GM23338 (cell line): ENCODE measurements around the gene CACNB4. TPM values are rescaled to one million over a fixed set of nuclear protein-coding genes. Genes with fewer than 3 reads are reported as not detected.

Experiments
- ATAC-seq: fragments of 200-7000 bp; cut with Tn5 transposase; 3 replicates; pipeline ENCODE4 v1.9.1; 2020
- DNase-seq: peaks from one replicate; pipeline ENCODE4 v3.0.0-alpha.2; 2015; ENCODE audit warnings: low spot score
- H2AFZ ChIP-seq: fragments of 200-600 bp; sonication (generic); 2 replicates; pipeline ENCODE4 v1.8.0; 2016; ENCODE audit warnings: antibody characterized with exemption, mild to moderate bottlenecking, moderate library complexity
- H3F3A ChIP-seq: fragments of 200-600 bp; sonication (generic); replicated peaks from 2 replicates; pipeline ENCODE4 v1.8.0; 2017; ENCODE audit warnings: antibody characterized with exemption, mixed run types, low read depth
- H3K27ac ChIP-seq: fragments of 200-600 bp; sonication (generic); 2 replicates; pipeline ENCODE4 v1.6.1; 2016; ENCODE audit warnings: low read depth
- H3K27me3 ChIP-seq: fragments of 200-600 bp; sonication (generic); 2 replicates; pipeline ENCODE4 v1.8.0; 2016; ENCODE audit warnings: mild to moderate bottlenecking, mixed run types, moderate library complexity; ENCODE audit not compliant: insufficient read depth
- H3K36me3 ChIP-seq: fragments of 200-600 bp; sonication (generic); 2 replicates; pipeline ENCODE4 v1.8.0; 2016; ENCODE audit warnings: mild to moderate bottlenecking; ENCODE audit not compliant: insufficient read depth
- H3K4me1 ChIP-seq: fragments of 200-600 bp; sonication (generic); 2 replicates; pipeline ENCODE4 v1.8.0; 2016; ENCODE audit warnings: mild to moderate bottlenecking, moderate library complexity; ENCODE audit not compliant: insufficient read depth
- H3K4me2 ChIP-seq: fragments of 200-600 bp; sonication (generic); 2 replicates; pipeline ENCODE4 v1.7.1; 2017; ENCODE audit warnings: mixed run types
- H3K4me3 ChIP-seq: fragments of 200-600 bp; sonication (generic); 2 replicates; pipeline ENCODE4 v1.6.1; 2016; ENCODE audit warnings: mixed run types
- H3K79me2 ChIP-seq: fragments of 200-600 bp; sonication (generic); replicated peaks from 2 replicates; pipeline ENCODE4 v1.8.0; 2017; ENCODE audit warnings: mild to moderate bottlenecking; ENCODE audit not compliant: insufficient read depth
- H3K9me2 ChIP-seq: fragments of 200-600 bp; sonication (generic); 2 replicates; pipeline ENCODE4 v1.8.0; 2017; ENCODE audit not compliant: insufficient read depth
- H4K20me1 ChIP-seq: fragments of 200-600 bp; sonication (generic); replicated peaks from 2 replicates; pipeline ENCODE4 v1.8.0; 2017; ENCODE audit warnings: mild to moderate bottlenecking; ENCODE audit not compliant: insufficient read depth
- H3K27ac Mint-ChIP-seq: 2 replicates; pipeline ENCODE4 v1.8.0; 2020; ENCODE audit warnings: inconsistent platforms, mild to moderate bottlenecking, moderate library complexity, mixed read lengths
- H3K27me3 Mint-ChIP-seq: 3 replicates; pipeline ENCODE4 v1.8.0; 2022; ENCODE audit warnings: low read depth, mild to moderate bottlenecking, moderate library complexity, mixed read lengths, inconsistent platforms; ENCODE audit not compliant: insufficient read depth, poor library complexity
- H3K36me3 Mint-ChIP-seq: 3 replicates; pipeline ENCODE4 v1.8.0; 2021; ENCODE audit warnings: low read depth, mild to moderate bottlenecking, inconsistent platforms, moderate library complexity, mixed read lengths
- H3K4me1 Mint-ChIP-seq: 3 replicates; pipeline ENCODE4 v1.8.0; 2020; ENCODE audit warnings: mild to moderate bottlenecking, inconsistent platforms, mixed read lengths
- H3K4me3 Mint-ChIP-seq: 3 replicates; pipeline ENCODE4 v1.8.0; 2021; ENCODE audit warnings: moderate library complexity, mild to moderate bottlenecking, inconsistent platforms, mixed read lengths
- H3K9me3 Mint-ChIP-seq: 3 replicates; pipeline ENCODE4 v1.8.0; 2020; ENCODE audit warnings: moderate library complexity, mild to moderate bottlenecking, inconsistent platforms, mixed read lengths
- CREB1 ChIP-seq: fragments of 250-450 bp; sonication (Bioruptor Pico); IDR thresholded peaks from 2 replicates; pipeline ENCODE4 v1.5.0; 2020; ENCODE audit warnings: low read depth, mild to moderate bottlenecking, moderate library complexity
- CTCF ChIP-seq, 2 experiments: fragments of 200-600 bp in 1 of 2; sonication (generic) in 1 of 2; conservative IDR thresholded peaks; 2 replicates each; pipeline versions ENCODE4 v1.5.1 to v1.6.1; 2016 to 2017; ENCODE audit warnings: antibody characterized with exemption in 2 of 2, low read depth in 2 of 2, mild to moderate bottlenecking in 2 of 2, moderate library complexity in 1 of 2
- ETS1 ChIP-seq: IDR thresholded peaks from 2 replicates; pipeline ENCODE4 v1.6.1; 2016; ENCODE audit warnings: antibody characterized with exemption
- EZH2 ChIP-seq: fragments of 200-600 bp; sonication (generic); IDR thresholded peaks from one replicate; pipeline ENCODE4 v1.8.0; 2017; ENCODE audit warnings: antibody characterized with exemption, mild to moderate bottlenecking, low read depth; ENCODE audit not compliant: unreplicated experiment
- EZH2phosphoT487 ChIP-seq: fragments of 200-600 bp; sonication (generic); IDR thresholded peaks from one replicate; pipeline ENCODE4 v1.8.1; 2018; ENCODE audit warnings: antibody characterized with exemption; ENCODE audit not compliant: unreplicated experiment
- JUNB ChIP-seq: IDR thresholded peaks from one replicate; pipeline ENCODE4 v1.6.1; 2016; ENCODE audit warnings: antibody characterized with exemption; ENCODE audit not compliant: unreplicated experiment
- POLR2AphosphoS5 ChIP-seq: IDR thresholded peaks from 2 replicates; pipeline ENCODE4 v1.6.1; 2016; ENCODE audit warnings: antibody characterized with exemption, low read depth
- ZNF114 ChIP-seq: fragments of 250-450 bp; sonication (Bioruptor Pico); IDR thresholded peaks from 2 replicates; pipeline ENCODE4 v1.5.0; 2020; ENCODE audit warnings: mild to moderate bottlenecking, moderate library complexity
- polyA plus RNA-seq: library from polyadenylated mRNA; unstranded; fragments of >200 nt; fragmentation: Nextera tagmentation; extraction: Ambion mirVana; gene quantifications from 2 replicates; pipeline ENCODE4 v1.2.1, GENCODE V29; 2016
- total RNA-seq: library from RNA; depleted of rRNA; stranded (reverse); fragments of >200 nt; shearing (Covaris generic); gene quantifications from 2 replicates; pipeline ENCODE4 v1.2.3, GENCODE V29; 2014

Gene CACNB4
- total and polyA plus RNA-seq, 2 experiments from 2014 or later, result 4.0 to 9.8 TPM

- H3K79me2 ChIP-seq, result no peaks in the 10 kb centered on the region
- H3K36me3 ChIP-seq, result no peaks in the 10 kb centered on the region
- no peak overlapping the region for H2AFZ ChIP-seq
- TF ChIP-seq CTCF (conservative IDR thresholded peaks at IDR 0.05; ENCODE audit: low read depth in 2 of 2) (no peak), JUNB (no peak)
- H3K9me2 ChIP-seq, result no peaks in the 10 kb centered on the region
- no peak overlapping the region for H3K4me2 ChIP-seq
- H3K27me3 ChIP-seq, result no peaks in the 10 kb centered on the region
- H3K27ac ChIP-seq, result no peak overlapping the region
- ATAC-seq (no peak), DNase-seq (no peak)
- H4K20me1 ChIP-seq, result no peaks in the 10 kb centered on the region
- H3K4me3 ChIP-seq, result no peak overlapping the region
- H3K36me3 Mint-ChIP-seq, result no peaks in the 10 kb centered on the region
- H3K4me1 ChIP-seq, result 0 out of 2 replicates have a peak, but pooled peaks cover 5% of the 10 kb centered on the region
- H3K4me1 Mint-ChIP-seq, result peaks cover 13% of the 10 kb centered on the region
- no peaks in the 10 kb centered on the region for H3K27me3 Mint-ChIP-seq
- no peaks in the 10 kb centered on the region for H3F3A ChIP-seq
- no peak overlapping the region for H3K4me3 Mint-ChIP-seq
- no peaks in the 10 kb centered on the region for H3K9me3 Mint-ChIP-seq
- no peak overlapping the region for H3K27ac Mint-ChIP-seq
Observed at GRCh38 chr2:151833984-151834383, 264.9 kb downstream of the CACNB4 start.

- Mint-ChIP-seq H3K4me3 (no peak overlapping the region), H3K36me3 (no peaks in the 10 kb centered on the region), H3K4me1 (peaks cover 30% of the 10 kb centered on the region), H3K9me3 (no peaks in the 10 kb centered on the region), H3K27ac (no peak overlapping the region), H3K27me3 (peaks cover 2% of the 10 kb centered on the region)
- H2AFZ ChIP-seq, result no peak overlapping the region
- TF ChIP-seq CTCF (conservative IDR thresholded peaks at IDR 0.05; ENCODE audit: low read depth in 2 of 2) (no peak), POLR2AphosphoS5 (no peak), EZH2 (no peak), EZH2phosphoT487 (no peak)
- no peak overlapping the region for H3K4me3 ChIP-seq
- ATAC-seq (no peak), DNase-seq (no peak)
- no peaks in the 10 kb centered on the region for H3F3A ChIP-seq
- H3K9me2 ChIP-seq, result no peaks in the 10 kb centered on the region
- no peak overlapping the region for H3K4me2 ChIP-seq
- H3K79me2 ChIP-seq, result peaks cover 21% of the 10 kb centered on the region
- peaks cover 10% of the 10 kb centered on the region; the same call in 1 of the 2 replicates for H4K20me1 ChIP-seq
- peaks cover 16% of the 10 kb centered on the region for H3K4me1 ChIP-seq
- no peak overlapping the region for H3K27ac ChIP-seq
- H3K36me3 ChIP-seq, result no peaks in the 10 kb centered on the region
- no peaks in the 10 kb centered on the region for H3K27me3 ChIP-seq
Observed at GRCh38 chr2:151830961-151831360, 267.9 kb downstream of the CACNB4 start.

- ATAC-seq, result no peak
- peak overlapping the region; percentile 78 for H3K4me3 Mint-ChIP-seq
- H2AFZ ChIP-seq, result peak overlapping the region; percentile 99
- TF ChIP-seq CREB1 (CRISPR knock-in tag) (no peak), ETS1 (no peak), JUNB (no peak), ZNF114 (CRISPR knock-in tag) (no peak), CTCF (conservative IDR thresholded peaks at IDR 0.05; ENCODE audit: low read depth in 2 of 2) (no peak), EZH2 (no peak)
Observed at GRCh38 chr2:151828890-151829324, 269.9 kb downstream of the CACNB4 start.

More at GRCh38 chr2:151828890-151829324, 269.9 kb downstream of the CACNB4 start:
- peaks cover 41% of the 10 kb centered on the region for H3K79me2 ChIP-seq
- H3K4me1 Mint-ChIP-seq, result peaks cover 44% of the 10 kb centered on the region
- peaks cover 37% of the 10 kb centered on the region for H3K4me1 ChIP-seq
- peak overlapping the region; percentile 35; the same call in 1 of the 2 replicates for H3K27ac Mint-ChIP-seq
- 0 out of 2 replicates have a peak overlapping the region, but pooled peaks have one; percentile 50 for H3K27ac ChIP-seq
- peaks cover 2% of the 10 kb centered on the region for H3K27me3 Mint-ChIP-seq
- H3K4me3 ChIP-seq, result peak overlapping the region; percentile 86
- no peaks in the 10 kb centered on the region for H3K9me2 ChIP-seq
- peak overlapping the region; percentile 89 for H3K4me2 ChIP-seq
- DNase-seq, result peak; percentile 18
- no peaks in the 10 kb centered on the region for H3K36me3 ChIP-seq
- no peaks in the 10 kb centered on the region for H3F3A ChIP-seq
- peaks cover 20% of the 10 kb centered on the region; the same call in 1 of the 2 replicates for H4K20me1 ChIP-seq
- H3K27me3 ChIP-seq, result no peaks in the 10 kb centered on the region
- H3K9me3 Mint-ChIP-seq, result no peaks in the 10 kb centered on the region
- no peaks in the 10 kb centered on the region for H3K36me3 Mint-ChIP-seq
